ENCODE measurements around the gene SSH2.

The SSH2 gene

DNA sequence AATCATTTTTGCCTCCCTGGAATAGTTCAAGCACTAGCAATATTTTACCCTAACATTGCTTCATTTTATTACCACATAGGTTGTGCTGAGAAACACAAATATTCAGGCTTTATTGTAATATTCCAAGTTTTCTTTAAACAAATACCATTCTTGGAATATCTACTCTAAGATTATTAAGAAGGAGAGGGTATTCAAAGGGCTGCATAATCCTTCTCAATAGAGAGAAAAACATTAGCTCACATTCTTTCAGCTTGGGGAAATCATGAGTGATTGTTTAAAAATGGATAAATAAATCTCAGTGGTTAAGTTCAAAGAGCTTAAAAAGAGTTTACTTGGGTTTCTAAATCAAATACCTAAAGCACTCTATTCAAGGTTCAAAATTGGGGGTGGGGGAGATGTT, 195.4 kb downstream of the SSH2 start:
- Histone ChIP-seq H3K4me1 (ENCODE audit: control insufficient read depth in 2 of 2, insufficient read depth in 1 of 2, low read depth in 1 of 2, low read length in 2 of 2) (peaks cover 6 to 12% of the 10 kb centered on the region in 2 donors), H3K36me3 (replicated peaks in 1 of 2; ENCODE audit: control insufficient read depth in 2 of 2, insufficient read depth in 2 of 2, low read length in 2 of 2) (no peaks in the 10 kb centered on the region), H3K4me2 (ENCODE audit: insufficient read depth, low read length, poor library complexity, severe bottlenecking) (no peak overlapping the region), H3K9me3 (replicated peaks in 1 of 2; ENCODE audit: control insufficient read depth in 2 of 2, insufficient read depth in 1 of 2, low read depth in 1 of 2, low read length in 2 of 2) (no peaks in the 10 kb centered on the region), H3K23ac (ENCODE audit: low read depth, low read length, poor library complexity) (no peak overlapping the region), H2AFZ (ENCODE audit: low read length) (no peak overlapping the region), H3K14ac (ENCODE audit: low read length) (no peak overlapping the region), H2BK5ac (ENCODE audit: low read length) (no peak overlapping the region), H4K8ac (ENCODE audit: low read depth, low read length) (no peak overlapping the region), H2BK12ac (ENCODE audit: low read length) (no peak overlapping the region), H3K9ac (ENCODE audit: low read depth, low read length, poor library complexity) (no peak overlapping the region), H3K4ac (ENCODE audit: low read length) (no peak overlapping the region), H3K4me3 (ENCODE audit: low read length in 2 of 2) (no peak overlapping the region), H3K27me3 (ENCODE audit: control insufficient read depth in 3 of 3, insufficient read depth in 3 of 3, low read depth in 1 of 3, low read length in 3 of 3) (no peaks in the 10 kb centered on the region), H2AK5ac (ENCODE audit: low read depth, low read length) (no peak overlapping the region), H3K79me1 (ENCODE audit: low read depth, low read length) (no peaks in the 10 kb centered on the region), H2BK120ac (ENCODE audit: low read depth, low read length) (no peak overlapping the region), H4K91ac (ENCODE audit: low read depth, low read length, poor library complexity) (no peak overlapping the region), H2BK15ac (ENCODE audit: low read length) (no peak overlapping the region), H3K18ac (ENCODE audit: low read length) (no peak overlapping the region), H3K27ac (replicated peaks; ENCODE audit: low read length) (no peak overlapping the region)
- no peak for DNase-seq (ENCODE audit: low spot score)

DNA sequence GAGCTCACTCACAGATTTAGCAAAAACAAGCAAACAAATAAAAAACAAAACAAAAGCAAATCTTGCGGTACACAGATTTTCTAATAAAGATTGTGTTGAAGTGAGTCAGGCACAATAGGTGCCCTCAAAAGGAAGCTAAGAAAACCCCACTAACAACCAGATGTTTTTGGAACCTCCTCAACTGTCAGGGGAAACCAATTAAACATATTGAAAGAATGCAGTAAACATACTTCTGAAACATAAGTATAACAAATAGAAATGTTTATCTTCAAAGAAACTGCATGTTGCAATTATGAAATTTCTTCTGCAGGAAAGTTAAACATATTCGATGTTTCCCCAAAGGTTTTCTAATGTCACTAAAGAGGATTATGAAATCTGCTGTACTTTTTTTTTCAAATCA, 196.9 kb downstream of the SSH2 start:
- Histone ChIP-seq H3K4me3 (ENCODE audit: low read length in 2 of 2) (no peak overlapping the region), H3K36me3 (replicated peaks in 1 of 2; ENCODE audit: control insufficient read depth in 2 of 2, insufficient read depth in 2 of 2, low read length in 2 of 2) (no peaks in the 10 kb centered on the region), H3K9ac (ENCODE audit: low read depth, low read length, poor library complexity) (no peak overlapping the region), H3K14ac (ENCODE audit: low read length) (no peak overlapping the region), H2AK5ac (ENCODE audit: low read depth, low read length) (no peak overlapping the region), H2BK15ac (ENCODE audit: low read length) (no peak overlapping the region), H3K79me1 (ENCODE audit: low read depth, low read length) (no peaks in the 10 kb centered on the region), H3K4ac (ENCODE audit: low read length) (no peak overlapping the region), H3K18ac (ENCODE audit: low read length) (no peak overlapping the region), H2BK120ac (ENCODE audit: low read depth, low read length) (no peak overlapping the region), H3K4me2 (ENCODE audit: insufficient read depth, low read length, poor library complexity, severe bottlenecking) (no peak overlapping the region), H3K27me3 (ENCODE audit: control insufficient read depth in 3 of 3, insufficient read depth in 3 of 3, low read depth in 1 of 3, low read length in 3 of 3) (no peaks in the 10 kb centered on the region), H3K23ac (ENCODE audit: low read depth, low read length, poor library complexity) (no peak overlapping the region), H4K8ac (ENCODE audit: low read depth, low read length) (no peak overlapping the region), H3K9me3 (replicated peaks in 1 of 2; ENCODE audit: control insufficient read depth in 2 of 2, insufficient read depth in 1 of 2, low read depth in 1 of 2, low read length in 2 of 2) (peaks cover 0 to 8% of the 10 kb centered on the region in 2 donors), H2BK5ac (ENCODE audit: low read length) (no peak overlapping the region), H2BK12ac (ENCODE audit: low read length) (no peak overlapping the region), H2AFZ (ENCODE audit: low read length) (no peak overlapping the region), H3K27ac (replicated peaks; ENCODE audit: low read length) (no peak overlapping the region), H3K4me1 (ENCODE audit: control insufficient read depth in 2 of 2, insufficient read depth in 1 of 2, low read depth in 1 of 2, low read length in 2 of 2) (peaks cover 0 to 10% of the 10 kb centered on the region in 2 donors), H4K91ac (ENCODE audit: low read depth, low read length, poor library complexity) (no peak overlapping the region)
- no CpG with 5 or more reads among the region's 2 CpGs for WGBS, 2 donors (ENCODE audit: extremely low coverage in 2 of 2, insufficient read length in 2 of 2, insufficient replicate concordance in 1 of 2)
- DNase-seq (ENCODE audit: low spot score) = no peak

DNA sequence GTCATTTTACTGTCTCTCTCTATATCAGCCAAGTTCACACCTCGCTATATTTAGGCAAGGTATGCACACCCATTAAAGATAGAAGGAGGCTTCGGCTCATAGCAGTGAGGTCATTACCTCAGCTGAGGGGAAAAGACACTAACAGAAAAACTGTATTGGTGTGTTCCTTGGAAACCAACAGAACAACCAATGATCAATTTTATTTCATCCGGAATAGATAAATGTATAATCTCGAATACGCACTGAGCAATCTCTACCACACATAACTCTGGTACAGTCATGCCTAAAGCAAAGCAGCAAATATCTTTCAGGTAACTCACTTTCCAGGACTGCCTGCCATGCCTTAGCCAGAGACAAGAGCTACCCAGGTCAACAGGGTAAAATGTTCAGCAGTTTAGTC, 197.4 kb downstream of the SSH2 start:
- peaks cover 0 to 8% of the 10 kb centered on the region in 2 donors for H3K9me3 ChIP-seq (replicated peaks in 1 of 2; ENCODE audit: control insufficient read depth in 2 of 2, insufficient read depth in 1 of 2, low read depth in 1 of 2, low read length in 2 of 2)
- H3K14ac ChIP-seq (ENCODE audit: low read length) = no peak overlapping the region
- no peak overlapping the region for H3K4ac ChIP-seq (ENCODE audit: low read length)
- no peak overlapping the region for H2BK120ac ChIP-seq (ENCODE audit: low read depth, low read length)
- no peak overlapping the region for H3K9ac ChIP-seq (ENCODE audit: low read depth, low read length, poor library complexity)
- no peak overlapping the region for H4K91ac ChIP-seq (ENCODE audit: low read depth, low read length, poor library complexity)
- H3K36me3 ChIP-seq (replicated peaks in 1 of 2; ENCODE audit: control insufficient read depth in 2 of 2, insufficient read depth in 2 of 2, low read length in 2 of 2) = no peaks in the 10 kb centered on the region
- H3K23ac ChIP-seq (ENCODE audit: low read depth, low read length, poor library complexity) = no peak overlapping the region
- H4K8ac ChIP-seq (ENCODE audit: low read depth, low read length) = no peak overlapping the region
- H2BK12ac ChIP-seq (ENCODE audit: low read length) = no peak overlapping the region
- H3K18ac ChIP-seq (ENCODE audit: low read length) = no peak overlapping the region
- H3K4me3 ChIP-seq (ENCODE audit: low read length in 2 of 2) = no peak overlapping the region
- H2BK15ac ChIP-seq (ENCODE audit: low read length) = no peak overlapping the region
- no CpG with 5 or more reads among the region's 5 CpGs for WGBS, 2 donors (ENCODE audit: extremely low coverage in 2 of 2, insufficient read length in 2 of 2, insufficient replicate concordance in 1 of 2)
- no peak overlapping the region for H3K27ac ChIP-seq (replicated peaks; ENCODE audit: low read length)
- H3K79me1 ChIP-seq (ENCODE audit: low read depth, low read length) = no peaks in the 10 kb centered on the region
- no peak overlapping the region for H2AFZ ChIP-seq (ENCODE audit: low read length)
- H3K27me3 ChIP-seq (ENCODE audit: control insufficient read depth in 3 of 3, insufficient read depth in 3 of 3, low read depth in 1 of 3, low read length in 3 of 3) = no peaks in the 10 kb centered on the region
- no peak overlapping the region for H2BK5ac ChIP-seq (ENCODE audit: low read length)
- H3K4me2 ChIP-seq (ENCODE audit: insufficient read depth, low read length, poor library complexity, severe bottlenecking) = no peak overlapping the region
- H3K4me1 ChIP-seq (ENCODE audit: control insufficient read depth in 2 of 2, insufficient read depth in 1 of 2, low read depth in 1 of 2, low read length in 2 of 2) = peaks cover 0 to 10% of the 10 kb centered on the region in 2 donors
- no peak overlapping the region for H2AK5ac ChIP-seq (ENCODE audit: low read depth, low read length)
- DNase-seq (ENCODE audit: low spot score) = no peak

DNA sequence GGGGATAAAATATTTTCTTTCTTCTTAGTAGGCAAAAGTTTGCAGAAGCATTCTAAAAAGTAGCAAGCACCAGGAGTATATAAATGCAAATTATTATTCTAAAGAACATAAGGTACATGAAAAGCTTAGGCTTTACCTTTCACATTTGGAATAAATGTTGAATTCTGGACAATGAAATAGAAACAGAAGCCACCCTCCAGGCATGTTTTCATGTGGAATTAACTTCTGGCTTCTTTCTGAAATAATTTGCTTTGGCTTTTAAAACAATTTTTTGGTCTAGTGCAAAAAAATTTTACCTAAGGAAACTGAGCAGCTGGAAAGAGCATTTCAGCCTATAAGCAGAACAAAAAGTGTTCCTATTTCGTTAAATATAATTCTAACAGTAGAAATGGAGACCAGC, 197.8 kb downstream of the SSH2 start:
- DNase-seq (ENCODE audit: low spot score) = no peak
- no peak overlapping the region for H4K8ac ChIP-seq (ENCODE audit: low read depth, low read length)
- H3K79me1 ChIP-seq (ENCODE audit: low read depth, low read length) = no peaks in the 10 kb centered on the region
- no peak overlapping the region for H3K18ac ChIP-seq (ENCODE audit: low read length)
- H4K91ac ChIP-seq (ENCODE audit: low read depth, low read length, poor library complexity) = no peak overlapping the region
- H2BK5ac ChIP-seq (ENCODE audit: low read length) = no peak overlapping the region
- H3K4me2 ChIP-seq (ENCODE audit: insufficient read depth, low read length, poor library complexity, severe bottlenecking) = no peak overlapping the region
- H2BK12ac ChIP-seq (ENCODE audit: low read length) = no peak overlapping the region
- no peak overlapping the region for H3K23ac ChIP-seq (ENCODE audit: low read depth, low read length, poor library complexity)
- peaks cover 0 to 8% of the 10 kb centered on the region in 2 donors for H3K9me3 ChIP-seq (replicated peaks in 1 of 2; ENCODE audit: control insufficient read depth in 2 of 2, insufficient read depth in 1 of 2, low read depth in 1 of 2, low read length in 2 of 2)
- no peak overlapping the region for H2AFZ ChIP-seq (ENCODE audit: low read length)
- H3K27me3 ChIP-seq (ENCODE audit: control insufficient read depth in 3 of 3, insufficient read depth in 3 of 3, low read depth in 1 of 3, low read length in 3 of 3) = no peaks in the 10 kb centered on the region
- H3K27ac ChIP-seq (replicated peaks; ENCODE audit: low read length) = no peak overlapping the region
- H3K4me3 ChIP-seq (ENCODE audit: low read length in 2 of 2) = no peak overlapping the region
- no peak overlapping the region for H2BK15ac ChIP-seq (ENCODE audit: low read length)
- no peaks in the 10 kb centered on the region for H3K36me3 ChIP-seq (replicated peaks in 1 of 2; ENCODE audit: control insufficient read depth in 2 of 2, insufficient read depth in 2 of 2, low read length in 2 of 2)
- H2BK120ac ChIP-seq (ENCODE audit: low read depth, low read length) = no peak overlapping the region
- no peak overlapping the region for H2AK5ac ChIP-seq (ENCODE audit: low read depth, low read length)
- H3K4ac ChIP-seq (ENCODE audit: low read length) = no peak overlapping the region
- H3K9ac ChIP-seq (ENCODE audit: low read depth, low read length, poor library complexity) = no peak overlapping the region
- H3K14ac ChIP-seq (ENCODE audit: low read length) = no peak overlapping the region
- H3K4me1 ChIP-seq (ENCODE audit: control insufficient read depth in 2 of 2, insufficient read depth in 1 of 2, low read depth in 1 of 2, low read length in 2 of 2) = peaks cover under 1 to 10% of the 10 kb centered on the region in 2 donors
- WGBS, 2 donors (ENCODE audit: extremely low coverage in 2 of 2, insufficient read length in 2 of 2, insufficient replicate concordance in 1 of 2) = no CpG with 5 or more reads among the region's 1 CpG
